ENCODE results near the gene PRELID3B.

Gene PRELID3B

GRCh38 chr20:59002388-59002787 lies 40.2 kb downstream of the PRELID3B start:
- H3K27ac ChIP-seq (ENCODE audit: low read depth, low read length): no peak overlapping the region
- peaks cover 20% of the 10 kb centered on the region for H3K4me1 ChIP-seq (ENCODE audit: control insufficient read depth, insufficient read depth, low read length, unreplicated experiment)
- peaks cover 3% of the 10 kb centered on the region; the same call in 1 of the 2 replicates for H3K36me3 ChIP-seq (ENCODE audit: insufficient read depth, low read length)
- H3K4me3 ChIP-seq (ENCODE audit: low read depth, low read length): no peak overlapping the region
- H2AFZ ChIP-seq (ENCODE audit: low read length, unreplicated experiment): no peak overlapping the region
- H3K27me3 ChIP-seq (ENCODE audit: insufficient read depth, low read length): no peaks in the 10 kb centered on the region
- peaks cover 35% of the 10 kb centered on the region for H3K79me2 ChIP-seq (ENCODE audit: control insufficient read depth, insufficient read depth, low read length, unreplicated experiment)

GRCh38 chr20:59001449-59002171 lies 41.0 kb downstream of the PRELID3B start:
- peaks cover 32% of the 10 kb centered on the region for H3K79me2 ChIP-seq (ENCODE audit: control insufficient read depth, insufficient read depth, low read length, unreplicated experiment)
- no peak overlapping the region for H2AFZ ChIP-seq (ENCODE audit: low read length, unreplicated experiment)
- H3K27me3 ChIP-seq (ENCODE audit: insufficient read depth, low read length): no peaks in the 10 kb centered on the region
- peaks cover 20% of the 10 kb centered on the region for H3K4me1 ChIP-seq (ENCODE audit: control insufficient read depth, insufficient read depth, low read length, unreplicated experiment)
- H3K27ac ChIP-seq (ENCODE audit: low read depth, low read length): no peak overlapping the region
- H3K4me3 ChIP-seq (ENCODE audit: low read depth, low read length): no peak overlapping the region
- peaks cover 6% of the 10 kb centered on the region; the same call in 1 of the 2 replicates for H3K36me3 ChIP-seq (ENCODE audit: insufficient read depth, low read length)

- no peak overlapping the region for H3K27ac ChIP-seq (ENCODE audit: low read depth, low read length)
- peaks cover 6% of the 10 kb centered on the region for H3K36me3 ChIP-seq (ENCODE audit: insufficient read depth, low read length)
- peaks cover 15% of the 10 kb centered on the region for H3K4me1 ChIP-seq (ENCODE audit: control insufficient read depth, insufficient read depth, low read length, unreplicated experiment)
- no peak overlapping the region for H3K4me3 ChIP-seq (ENCODE audit: low read depth, low read length)
- no peak overlapping the region for H2AFZ ChIP-seq (ENCODE audit: low read length, unreplicated experiment)
- peaks cover 26% of the 10 kb centered on the region for H3K79me2 ChIP-seq (ENCODE audit: control insufficient read depth, insufficient read depth, low read length, unreplicated experiment)
- H3K27me3 ChIP-seq (ENCODE audit: insufficient read depth, low read length): no peaks in the 10 kb centered on the region
Measured at GRCh38 chr20:59001068-59001448, 41.5 kb downstream of the PRELID3B start.

- Histone ChIP-seq H3K27ac (ENCODE audit: low read depth, low read length) (no peak overlapping the region), H3K36me3 (ENCODE audit: insufficient read depth, low read length) (peaks cover 6% of the 10 kb centered on the region), H3K79me2 (ENCODE audit: control insufficient read depth, insufficient read depth, low read length, unreplicated experiment) (peaks cover 19% of the 10 kb centered on the region), H2AFZ (ENCODE audit: low read length, unreplicated experiment) (no peak overlapping the region), H3K4me1 (ENCODE audit: control insufficient read depth, insufficient read depth, low read length, unreplicated experiment) (peaks cover 8% of the 10 kb centered on the region), H3K4me3 (ENCODE audit: low read depth, low read length) (no peak overlapping the region), H3K27me3 (ENCODE audit: insufficient read depth, low read length) (no peaks in the 10 kb centered on the region)
Measured at GRCh38 chr20:59000326-59000725, 42.3 kb downstream of the PRELID3B start.

GRCh38 chr20:58998656-58999055 lies 43.9 kb downstream of the PRELID3B start:
- H3K4me3 ChIP-seq (ENCODE audit: low read depth, low read length): no peak overlapping the region
- H3K27me3 ChIP-seq (ENCODE audit: insufficient read depth, low read length): no peaks in the 10 kb centered on the region
- H3K36me3 ChIP-seq (ENCODE audit: insufficient read depth, low read length): peaks cover 10% of the 10 kb centered on the region
- H3K27ac ChIP-seq (ENCODE audit: low read depth, low read length): no peak overlapping the region
- peaks cover 3% of the 10 kb centered on the region for H3K79me2 ChIP-seq (ENCODE audit: control insufficient read depth, insufficient read depth, low read length, unreplicated experiment)
- no peaks in the 10 kb centered on the region for H3K4me1 ChIP-seq (ENCODE audit: control insufficient read depth, insufficient read depth, low read length, unreplicated experiment)
- no peak overlapping the region for H2AFZ ChIP-seq (ENCODE audit: low read length, unreplicated experiment)

- Histone ChIP-seq H3K4me1 (ENCODE audit: control insufficient read depth, insufficient read depth, low read length, unreplicated experiment) (no peaks in the 10 kb centered on the region), H3K36me3 (ENCODE audit: insufficient read depth, low read length) (peaks cover 17% of the 10 kb centered on the region), H2AFZ (ENCODE audit: low read length, unreplicated experiment) (no peak overlapping the region), H3K4me3 (ENCODE audit: low read depth, low read length) (no peak overlapping the region), H3K27ac (ENCODE audit: low read depth, low read length) (no peak overlapping the region), H3K79me2 (ENCODE audit: control insufficient read depth, insufficient read depth, low read length, unreplicated experiment) (no peaks in the 10 kb centered on the region), H3K27me3 (ENCODE audit: insufficient read depth, low read length) (no peaks in the 10 kb centered on the region)
Measured at GRCh38 chr20:58997141-58997770, 45.3 kb downstream of the PRELID3B start.

GRCh38 chr20:58996226-58996611 lies 46.4 kb downstream of the PRELID3B start:
- Histone ChIP-seq H3K36me3 (ENCODE audit: insufficient read depth, low read length) (peaks cover 20% of the 10 kb centered on the region), H3K4me3 (ENCODE audit: low read depth, low read length) (no peak overlapping the region), H3K27ac (ENCODE audit: low read depth, low read length) (no peak overlapping the region), H3K4me1 (ENCODE audit: control insufficient read depth, insufficient read depth, low read length, unreplicated experiment) (no peaks in the 10 kb centered on the region), H2AFZ (ENCODE audit: low read length, unreplicated experiment) (no peak overlapping the region), H3K27me3 (ENCODE audit: insufficient read depth, low read length) (no peaks in the 10 kb centered on the region), H3K79me2 (ENCODE audit: control insufficient read depth, insufficient read depth, low read length, unreplicated experiment) (no peaks in the 10 kb centered on the region)

GRCh38 chr20:58995461-58996225 lies 46.9 kb downstream of the PRELID3B start:
- Histone ChIP-seq H3K4me3 (ENCODE audit: low read depth, low read length) (no peak overlapping the region), H3K27ac (ENCODE audit: low read depth, low read length) (no peak overlapping the region), H3K4me1 (ENCODE audit: control insufficient read depth, insufficient read depth, low read length, unreplicated experiment) (no peaks in the 10 kb centered on the region), H3K27me3 (ENCODE audit: insufficient read depth, low read length) (no peaks in the 10 kb centered on the region), H3K79me2 (ENCODE audit: control insufficient read depth, insufficient read depth, low read length, unreplicated experiment) (no peaks in the 10 kb centered on the region), H3K36me3 (ENCODE audit: insufficient read depth, low read length) (peaks cover 20% of the 10 kb centered on the region), H2AFZ (ENCODE audit: low read length, unreplicated experiment) (no peak overlapping the region)

GRCh38 chr20:58994390-58995159 lies 48.0 kb downstream of the PRELID3B start:
- no peak overlapping the region for H2AFZ ChIP-seq (ENCODE audit: low read length, unreplicated experiment)
- no peak overlapping the region for H3K4me3 ChIP-seq (ENCODE audit: low read depth, low read length)
- H3K27ac ChIP-seq (ENCODE audit: low read depth, low read length): no peak overlapping the region
- no peaks in the 10 kb centered on the region for H3K4me1 ChIP-seq (ENCODE audit: control insufficient read depth, insufficient read depth, low read length, unreplicated experiment)
- no peaks in the 10 kb centered on the region for H3K27me3 ChIP-seq (ENCODE audit: insufficient read depth, low read length)
- peaks cover 21% of the 10 kb centered on the region for H3K36me3 ChIP-seq (ENCODE audit: insufficient read depth, low read length)
- H3K79me2 ChIP-seq (ENCODE audit: control insufficient read depth, insufficient read depth, low read length, unreplicated experiment): no peaks in the 10 kb centered on the region
